Neural progenitor cell (in vitro differentiated cells): ENCODE measurements around the gene PTPRB. TPM values are rescaled to one million over a fixed set of nuclear protein-coding genes. Genes with fewer than 3 reads are reported as not detected.
A peak's percentile ranks its signal among the peaks of the same experiment; 100 is the strongest.

ENCODE experiments used
- DNase-seq: peaks from one replicate; pipeline ENCODE4 v3.0.0-alpha.2; 2016; ENCODE audit warnings: low spot score
- H2AFZ ChIP-seq: fragments of 200-600 bp; sonication (generic); replicated peaks from 2 replicates; pipeline ENCODE4 v1.6.1; 2016; ENCODE audit warnings: antibody characterized with exemption
- H3F3A ChIP-seq: fragments of 200-600 bp; sonication (generic); 2 replicates; pipeline ENCODE4 v1.6.1; 2016; ENCODE audit warnings: antibody characterized with exemption, low read depth
- H3K27ac ChIP-seq: fragments of 200-600 bp; sonication (generic); 2 replicates; pipeline ENCODE4 v1.5.1; 2016; ENCODE audit warnings: mild to moderate bottlenecking
- H3K27me3 ChIP-seq: fragments of 200-600 bp; sonication (generic); 2 replicates; pipeline ENCODE4 v1.6.1; 2016; ENCODE audit warnings: mild to moderate bottlenecking, moderate library complexity
- H3K36me3 ChIP-seq: fragments of 200-600 bp; sonication (generic); 2 replicates; pipeline ENCODE4 v1.5.1; 2016
- H3K4me1 ChIP-seq: fragments of 200-600 bp; sonication (generic); 2 replicates; pipeline ENCODE4 v1.6.1; 2016; ENCODE audit warnings: mixed run types
- H3K4me2 ChIP-seq: fragments of 200-600 bp; sonication (generic); 2 replicates; pipeline ENCODE4 v1.6.1; 2016
- H3K4me3 ChIP-seq: fragments of 200-600 bp; sonication (generic); 2 replicates; pipeline ENCODE4 v1.5.1; 2016
- H3K79me2 ChIP-seq: fragments of 200-600 bp; sonication (generic); 2 replicates; pipeline ENCODE4 v1.6.1; 2016; ENCODE audit warnings: low read depth
- H3K9ac ChIP-seq: fragments of 200-600 bp; sonication (generic); 2 replicates; pipeline ENCODE4 v1.6.1; 2016
- H3K9me3 ChIP-seq: fragments of 200-600 bp; sonication (generic); 2 replicates; pipeline ENCODE4 v1.5.1; 2016; ENCODE audit warnings: low read depth
- H4K20me1 ChIP-seq: fragments of 200-600 bp; sonication (generic); 2 replicates; pipeline ENCODE4 v1.6.1; 2016; ENCODE audit warnings: low read depth
- H3K27ac Mint-ChIP-seq: 3 replicates; pipeline ENCODE4 v1.8.0; 2021; ENCODE audit warnings: mixed read lengths
- H3K27me3 Mint-ChIP-seq: 2 replicates; pipeline ENCODE4 v1.8.0; 2022; ENCODE audit warnings: low read depth, mild to moderate bottlenecking, inconsistent platforms, moderate library complexity, mixed read lengths; ENCODE audit not compliant: insufficient read depth
- H3K36me3 Mint-ChIP-seq: 3 replicates; pipeline ENCODE4 v1.8.0; 2021; ENCODE audit warnings: mixed read lengths
- H3K4me1 Mint-ChIP-seq: 3 replicates; pipeline ENCODE4 v1.8.0; 2021; ENCODE audit warnings: mixed read lengths
- H3K4me3 Mint-ChIP-seq: 3 replicates; pipeline ENCODE4 v1.8.0; 2021; ENCODE audit warnings: mild to moderate bottlenecking, moderate library complexity, mixed read lengths
- H3K9me3 Mint-ChIP-seq: 3 replicates; pipeline ENCODE4 v1.8.0; 2020; ENCODE audit warnings: mixed read lengths
- EZH2 ChIP-seq: fragments of 200-600 bp; sonication (generic); IDR thresholded peaks from 2 replicates; pipeline ENCODE4 v1.6.1; 2017; ENCODE audit warnings: antibody characterized with exemption, mild to moderate bottlenecking, moderate library complexity
- EZH2phosphoT487 ChIP-seq: fragments of 200-600 bp; sonication (generic); IDR thresholded peaks from 2 replicates; pipeline ENCODE4 v1.6.1; 2017; ENCODE audit warnings: antibody characterized with exemption
- total RNA-seq: library from RNA; depleted of rRNA; stranded (reverse); fragments of >200 nt; gene quantifications from 2 replicates; pipeline ENCODE4 v1.2.3, GENCODE V29; 2015; ENCODE audit warnings: low replicate concordance
- TF ChIP-seq, protein P1 (sequence below): fragments of 200-600 bp; sonication (generic); IDR thresholded peaks from 2 replicates; pipeline ENCODE4 v1.5.1; 2017; ENCODE audit warnings: antibody characterized with exemption, mild to moderate bottlenecking

The PTPRB gene
- total RNA-seq, 1 donor from 2014 or later = not detected

DNA sequence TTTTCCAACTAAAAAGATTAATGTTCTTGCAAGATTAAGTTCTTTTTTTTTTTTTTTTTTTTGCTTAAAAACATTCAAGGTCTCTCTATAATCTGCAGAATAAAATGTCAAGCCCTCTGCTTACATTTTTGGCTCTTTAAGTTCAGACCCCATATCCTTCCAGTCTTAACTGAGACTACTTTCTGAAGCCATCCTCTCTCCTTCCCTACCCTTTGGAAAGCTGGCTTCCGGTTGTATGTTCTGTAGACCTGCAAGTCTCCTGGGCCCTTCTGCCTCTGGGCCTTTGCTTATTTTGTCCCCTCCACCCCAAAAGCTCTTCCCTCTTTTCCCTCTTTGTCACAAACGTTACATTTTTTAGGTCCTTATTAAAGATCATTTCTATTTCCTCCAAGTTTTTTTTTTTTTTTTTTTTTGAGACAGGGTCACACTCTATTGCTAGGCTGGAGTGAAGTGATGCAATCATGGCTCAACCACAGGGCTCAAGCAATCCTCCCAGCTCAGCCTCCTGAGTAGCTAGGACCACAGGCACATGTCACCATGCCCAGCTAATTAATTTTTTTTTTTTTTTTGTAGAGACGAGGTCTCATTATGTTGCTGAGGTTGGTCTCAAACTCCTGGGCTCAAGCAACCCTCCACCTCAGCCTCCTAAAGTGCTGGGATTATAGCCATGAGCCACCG is 46.5 kb downstream of the PTPRB start:
- H3K27me3 Mint-ChIP-seq = peaks cover 6% of the 10 kb centered on the region
- H3K9me3 Mint-ChIP-seq = peaks cover 3% of the 10 kb centered on the region
- Histone ChIP-seq H3K27me3 (no peaks in the 10 kb centered on the region), H3K4me1 (no peaks in the 10 kb centered on the region), H3F3A (no peaks in the 10 kb centered on the region), H3K27ac (no peak overlapping the region), H4K20me1 (no peaks in the 10 kb centered on the region), H3K36me3 (no peaks in the 10 kb centered on the region), H3K9me3 (no peaks in the 10 kb centered on the region), H2AFZ (peak overlapping the region; percentile 79), H3K4me3 (no peak overlapping the region), H3K4me2 (no peak overlapping the region), H3K9ac (no peak overlapping the region), H3K79me2 (no peaks in the 10 kb centered on the region)
- H3K4me3 Mint-ChIP-seq = no peak overlapping the region
- TF ChIP-seq, protein P1, sequence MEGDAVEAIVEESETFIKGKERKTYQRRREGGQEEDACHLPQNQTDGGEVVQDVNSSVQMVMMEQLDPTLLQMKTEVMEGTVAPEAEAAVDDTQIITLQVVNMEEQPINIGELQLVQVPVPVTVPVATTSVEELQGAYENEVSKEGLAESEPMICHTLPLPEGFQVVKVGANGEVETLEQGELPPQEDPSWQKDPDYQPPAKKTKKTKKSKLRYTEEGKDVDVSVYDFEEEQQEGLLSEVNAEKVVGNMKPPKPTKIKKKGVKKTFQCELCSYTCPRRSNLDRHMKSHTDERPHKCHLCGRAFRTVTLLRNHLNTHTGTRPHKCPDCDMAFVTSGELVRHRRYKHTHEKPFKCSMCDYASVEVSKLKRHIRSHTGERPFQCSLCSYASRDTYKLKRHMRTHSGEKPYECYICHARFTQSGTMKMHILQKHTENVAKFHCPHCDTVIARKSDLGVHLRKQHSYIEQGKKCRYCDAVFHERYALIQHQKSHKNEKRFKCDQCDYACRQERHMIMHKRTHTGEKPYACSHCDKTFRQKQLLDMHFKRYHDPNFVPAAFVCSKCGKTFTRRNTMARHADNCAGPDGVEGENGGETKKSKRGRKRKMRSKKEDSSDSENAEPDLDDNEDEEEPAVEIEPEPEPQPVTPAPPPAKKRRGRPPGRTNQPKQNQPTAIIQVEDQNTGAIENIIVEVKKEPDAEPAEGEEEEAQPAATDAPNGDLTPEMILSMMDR = no peak
- TF ChIP-seq EZH2 (no peak), EZH2phosphoT487 (no peak)
- DNase-seq = no peak
- H3K27ac Mint-ChIP-seq = no peak overlapping the region
- no peaks in the 10 kb centered on the region for H3K4me1 Mint-ChIP-seq
- H3K36me3 Mint-ChIP-seq = peaks cover 3% of the 10 kb centered on the region

DNA sequence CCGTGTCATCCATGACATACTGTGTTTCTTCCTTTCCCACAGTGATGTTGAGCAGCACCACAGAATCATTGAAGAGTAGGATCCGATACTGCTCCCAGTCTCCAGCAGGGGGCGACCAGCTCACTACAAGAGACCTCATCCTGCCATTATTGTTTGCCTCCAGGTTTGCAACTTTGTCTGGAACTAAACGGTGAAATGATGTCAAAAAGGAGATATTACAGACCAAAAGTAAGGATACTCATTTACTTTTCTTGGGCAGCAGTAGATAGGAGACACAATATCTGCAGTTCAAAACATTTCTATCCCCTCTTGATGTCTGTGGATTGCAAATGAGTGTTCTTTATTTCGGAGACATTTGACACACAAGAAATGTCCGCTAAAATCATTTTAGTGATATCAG is 47.2 kb downstream of the PTPRB start:
- DNase-seq = peak; percentile 85
- no peak overlapping the region for H3K27ac ChIP-seq
- H3K9me3 ChIP-seq = no peaks in the 10 kb centered on the region
- H3K4me1 ChIP-seq = no peaks in the 10 kb centered on the region
- H4K20me1 ChIP-seq = no peaks in the 10 kb centered on the region
- no peak overlapping the region for H3K27ac Mint-ChIP-seq
- H3F3A ChIP-seq = no peaks in the 10 kb centered on the region
- H3K4me3 ChIP-seq = no peak overlapping the region
- H3K27me3 Mint-ChIP-seq = peaks cover 7% of the 10 kb centered on the region
- H3K36me3 Mint-ChIP-seq = peaks cover 3% of the 10 kb centered on the region
- no peaks in the 10 kb centered on the region for H3K36me3 ChIP-seq
- H3K9ac ChIP-seq = no peak overlapping the region
- no peak overlapping the region for H3K4me3 Mint-ChIP-seq
- peaks cover 6% of the 10 kb centered on the region for H3K9me3 Mint-ChIP-seq
- peak overlapping the region; percentile 79 for H2AFZ ChIP-seq
- H3K4me1 Mint-ChIP-seq = no peaks in the 10 kb centered on the region
- no peaks in the 10 kb centered on the region for H3K27me3 ChIP-seq
- TF ChIP-seq, protein P1 = peak; percentile 91
- no peak for TF ChIP-seq EZH2phosphoT487
- H3K4me2 ChIP-seq = no peak overlapping the region
- no peaks in the 10 kb centered on the region for H3K79me2 ChIP-seq

DNA sequence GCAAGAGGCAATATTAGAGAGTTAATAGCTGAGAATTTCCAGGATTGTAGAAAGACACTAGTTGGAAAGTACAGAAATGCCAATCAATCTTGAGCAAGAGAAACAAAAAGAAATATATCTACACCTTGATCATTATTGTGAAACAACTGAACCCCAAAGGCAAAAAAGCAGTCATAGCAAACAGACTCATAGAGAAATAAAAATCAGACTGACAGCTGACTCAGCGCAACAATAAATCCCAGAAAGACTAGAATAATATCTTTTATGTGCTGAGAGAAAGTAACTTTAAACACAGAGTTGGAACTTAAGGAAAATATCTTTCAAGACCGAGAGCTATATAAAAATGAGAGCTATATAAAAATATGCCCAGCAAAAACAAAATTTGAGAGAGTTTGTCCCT is 52.9 kb downstream of the PTPRB start:
- Histone ChIP-seq H3K4me1 (no peaks in the 10 kb centered on the region), H3K9me3 (no peaks in the 10 kb centered on the region), H3K27ac (no peak overlapping the region), H3K9ac (no peak overlapping the region), H2AFZ (no peak overlapping the region), H3K27me3 (no peaks in the 10 kb centered on the region), H4K20me1 (no peaks in the 10 kb centered on the region), H3F3A (no peaks in the 10 kb centered on the region), H3K4me2 (no peak overlapping the region), H3K36me3 (no peaks in the 10 kb centered on the region), H3K4me3 (no peak overlapping the region), H3K79me2 (no peaks in the 10 kb centered on the region)
- no peak for DNase-seq
- Mint-ChIP-seq H3K27ac (no peak overlapping the region), H3K36me3 (peaks cover 3% of the 10 kb centered on the region), H3K27me3 (peaks cover 7% of the 10 kb centered on the region), H3K4me1 (no peaks in the 10 kb centered on the region), H3K9me3 (peaks cover 16% of the 10 kb centered on the region), H3K4me3 (no peak overlapping the region)
- TF ChIP-seq EZH2 (no peak), EZH2phosphoT487 (no peak)
- TF ChIP-seq, protein P1 = no peak
